Sigmoid colon (tissue), 7 donors: Measurements from ENCODE around the gene STON2. TPM values are rescaled to one million over a fixed set of nuclear protein-coding genes. Genes with fewer than 3 reads are reported as not detected.

Experiments
- DNase-seq: peaks from one replicate; pipeline ENCODE4 v3.0.0-alpha.2; 2019
- H3K27ac ChIP-seq, 4 donors: fragments of 200-600 bp; sonication (generic); one replicate each; pipeline ENCODE4 v1.5.1; 2016 to 2019; ENCODE audit warnings: mild to moderate bottlenecking in 1 of 4
- H3K27me3 ChIP-seq, 3 donors: fragments of 200-600 bp; sonication (generic); one replicate each; pipeline ENCODE4 v1.5.1; 2019; ENCODE audit warnings: mild to moderate bottlenecking in 1 of 3
- H3K36me3 ChIP-seq, 4 donors: fragments of 200-600 bp; sonication (generic); one replicate each; pipeline ENCODE4 v1.5.1; 2016 to 2019
- H3K4me1 ChIP-seq, 4 donors: fragments of 200-600 bp; sonication (generic); one replicate each; pipeline ENCODE4 v1.5.1; 2017 to 2019
- H3K4me3 ChIP-seq, 4 donors: fragments of 200-600 bp; sonication (generic); one replicate each; pipeline ENCODE4 v1.5.1; 2017 to 2019; ENCODE audit warnings: mild to moderate bottlenecking in 2 of 4, moderate library complexity in 1 of 4
- H3K9me3 ChIP-seq, 4 donors: fragments of 200-600 bp in 3 of 4; sonication (generic) in 3 of 4; one replicate each; pipeline versions ENCODE4 v1.5.1 to v1.6.1; 2013 to 2019
- CTCF ChIP-seq, 4 experiments: fragments of 450-650 bp in 3 of 4; fragments of 200-600 bp in 1 of 4; IDR thresholded peaks; one replicate each; pipeline ENCODE4 v1.5.1; 2016 to 2019; ENCODE audit warnings: antibody characterized with exemption in 4 of 4, mild to moderate bottlenecking in 3 of 4, moderate library complexity in 2 of 4
- EP300 ChIP-seq, 4 donors: sonication (generic); formaldehyde crosslinking; IDR thresholded peaks; one replicate each; pipeline ENCODE4 v1.6.1; 2017; ENCODE audit warnings: antibody characterized with exemption in 4 of 4
- POLR2A ChIP-seq, 2 donors: fragments of 450-650 bp; IDR thresholded peaks; one replicate each; pipeline ENCODE4 v1.6.1; 2016; ENCODE audit warnings: antibody characterized with exemption in 2 of 2, mild to moderate bottlenecking in 2 of 2, moderate library complexity in 2 of 2
- POLR2AphosphoS5 ChIP-seq, 4 donors: sonication (generic); formaldehyde crosslinking; IDR thresholded peaks; one replicate each; pipeline ENCODE4 v1.6.1; 2017; ENCODE audit warnings: antibody characterized with exemption in 4 of 4
- WGBS, 2 donors: extraction: QIAGEN DNeasy Blood & Tissue Kit; methylation state at CpG; one replicate each; pipeline ENCODE4 v1.1.7; 2013; 5-methylcytosine and 5-hydroxymethylcytosine counted together
- intact Hi-C: fragments of 100-400 bp; cut with DNase I; formaldehyde crosslinking; loops from one replicate; pipeline ENCODE4 v1.15.1; 2023
- polyA plus RNA-seq, 3 donors: library from polyadenylated mRNA; stranded (reverse); fragments of 200-250 nt; gene quantifications; one replicate each; pipeline ENCODE4 v1.2.3, GENCODE V29; 2013
- total RNA-seq, 4 donors: library from RNA; depleted of rRNA; stranded (reverse); fragments of >200 nt; gene quantifications; one replicate each; pipeline ENCODE4 v1.1.0, GENCODE V29; 2016
- donor health status: healthy with polysubstance abuse.
- donor health status: Bipolar disorder and iron deficiency.
- donor health status: healthy.

STON2 gene
- total and polyA plus RNA-seq, 7 donors: 2.9 to 15.6 (median 12.2) TPM

- 80 to 89% methylated on average over 13 of the region's 13 CpGs for whole genome bisulfite sequencing, 2 donors
- intact Hi-C loops: loop anchor here (5.0 kb wide), 1 partner anchor 167 kb away; no protein-coding TSS in a partner anchor
- DNase-seq: no peak
Observed at GRCh38 chr14:81275305-81276072, 124.6 kb downstream of the STON2 start.

GRCh38 chr14:81273961-81274575 lies 126.1 kb downstream of the STON2 start:
- H3K27ac ChIP-seq: no peak overlapping the region
- H3K36me3 ChIP-seq: no peaks in the 10 kb centered on the region
- WGBS, 2 donors: 87 to 89% methylated on average over 3 of the region's 3 CpGs
- H3K27me3 ChIP-seq: no peaks in the 10 kb centered on the region
- TF ChIP-seq EP300 (IDR thresholded peaks at IDR 0.05): no peak
- TF ChIP-seq CTCF (IDR thresholded peaks at IDR 0.05): no peak
- no peak for DNase-seq
- no peaks in the 10 kb centered on the region for H3K9me3 ChIP-seq
- peaks cover 0 to 6% (median 5%) of the 10 kb centered on the region in 4 donors for H3K4me1 ChIP-seq
- no peak overlapping the region for H3K4me3 ChIP-seq
- intact Hi-C loops: no loop called here

More at GRCh38 chr14:81275305-81276072, 124.6 kb downstream of the STON2 start:
- no peaks in the 10 kb centered on the region for H3K4me1 ChIP-seq
- no peaks in the 10 kb centered on the region for H3K27me3 ChIP-seq
- H3K9me3 ChIP-seq: no peaks in the 10 kb centered on the region
- H3K36me3 ChIP-seq: no peaks in the 10 kb centered on the region
- no peak overlapping the region for H3K27ac ChIP-seq
- no peak overlapping the region for H3K4me3 ChIP-seq
- TF ChIP-seq EP300 (IDR thresholded peaks at IDR 0.05): no peak
- TF ChIP-seq POLR2AphosphoS5 (IDR thresholded peaks at IDR 0.05): no peak
- TF ChIP-seq CTCF (IDR thresholded peaks at IDR 0.05): no peak

GRCh38 chr14:81273521-81273920 lies 126.6 kb downstream of the STON2 start:
- Histone ChIP-seq H3K4me1 (peaks cover 0 to 6% (median 5%) of the 10 kb centered on the region in 4 donors), H3K9me3 (no peaks in the 10 kb centered on the region), H3K27ac (no peak overlapping the region), H3K36me3 (no peaks in the 10 kb centered on the region), H3K27me3 (no peaks in the 10 kb centered on the region), H3K4me3 (no peak overlapping the region)
- no peak for DNase-seq
- 92% methylated on average over 9 of the region's 9 CpGs for WGBS, 2 donors
- intact Hi-C loops: no loop called here
- TF ChIP-seq CTCF (IDR thresholded peaks at IDR 0.05) (no peak), POLR2A (IDR thresholded peaks at IDR 0.05) (no peak), EP300 (IDR thresholded peaks at IDR 0.05) (no peak), POLR2AphosphoS5 (IDR thresholded peaks at IDR 0.05) (no peak)

GRCh38 chr14:81272317-81272716 lies 127.8 kb downstream of the STON2 start:
- intact Hi-C loops: no loop called here
- no peaks in the 10 kb centered on the region for H3K27me3 ChIP-seq
- 55 to 80% methylated on average over 2 of the region's 2 CpGs for WGBS, 2 donors
- TF ChIP-seq POLR2A (IDR thresholded peaks at IDR 0.05) (no peak), CTCF (IDR thresholded peaks at IDR 0.05) (no peak), POLR2AphosphoS5 (IDR thresholded peaks at IDR 0.05) (no peak), EP300 (IDR thresholded peaks at IDR 0.05) (no peak)
- DNase-seq: no peak
- no peak overlapping the region for H3K27ac ChIP-seq
- H3K36me3 ChIP-seq: no peaks in the 10 kb centered on the region
- H3K9me3 ChIP-seq: no peaks in the 10 kb centered on the region
- H3K4me1 ChIP-seq: peaks cover 0 to 6% (median 5%) of the 10 kb centered on the region in 4 donors
- H3K4me3 ChIP-seq: no peak overlapping the region
